Heart left ventricle (tissue), 13 donors: ENCODE data around the gene IREB2.
A peak's percentile ranks its signal among the peaks of the same experiment; 100 is the strongest.

Experiments used
- POLR2A ChIP-seq, 2 donors: fragments of 450-650 bp; IDR thresholded peaks; one replicate each; pipeline ENCODE4 v1.6.1; 2017; ENCODE audit warnings: antibody characterized with exemption in 2 of 2, mild to moderate bottlenecking in 2 of 2, moderate library complexity in 2 of 2
- TF ChIP-seq, protein P1 (sequence below), 12 donors: fragments of 200-600 bp; sonication (generic) in 4 of 12; IDR thresholded peaks; one replicate each; pipeline versions ENCODE4 v1.5.0 to v1.8.0; 2018 to 2022; ENCODE audit warnings: antibody characterized with exemption in 12 of 12, mild to moderate bottlenecking in 5 of 12
- donor health status: ischemic (EF 13 %, LVEDD 7.1; RV severe dilation, severe dysfunction).
- donor health status: DM: no; HTN: yes; CAD: no.
- donor health status: DM: no; HTN: no; CAD: no.
- donor health status: ischemic (EF 25% LVEDD 6.9; RV normal size, moderate dysfunction).
- donor health status: ischemic (EF 25% LVEDD 5.7; RV mildly dilated, moderate dysfunction).
- donor health status: ischemic (EF 35%, LVEDD 5.7; RV mildly dilated, moderate dysfunction).
- donor health status: nonischemic (EF 11% LVEDD 7.7; RV severe dilation, severe dysfunction).
- donor health status: DM: yes; HTN: yes; CAD: no.
- donor health status: PGD.
- donor health status: ischemic (EF 29% LVEDD 5.4; RV normal size, mild dysfunction).
- donor health status: nonischemic (EF 23%, LVEDD 6.1; RV moderate dilation, normal function).

DNA sequence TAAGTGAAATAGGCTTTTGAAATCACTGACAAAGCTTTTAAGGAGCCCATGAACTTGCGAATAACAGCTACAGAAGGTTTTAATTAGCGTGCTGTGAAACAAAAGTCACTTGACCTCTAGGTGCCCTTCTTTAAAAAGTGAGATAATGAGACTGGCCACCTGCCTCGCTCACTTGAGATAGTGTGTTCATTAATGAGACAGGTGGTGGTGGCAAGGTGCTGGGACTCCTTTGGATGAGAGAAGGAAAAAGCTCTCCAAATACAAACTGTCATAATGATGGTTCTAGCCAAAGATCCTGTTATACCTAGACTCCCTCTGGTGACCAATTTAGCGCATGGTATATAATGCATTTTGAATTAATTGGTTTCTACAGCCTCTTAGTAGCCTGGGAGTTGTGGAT, 22.7 kb upstream of the IREB2 start:
- TF ChIP-seq, protein P1, sequence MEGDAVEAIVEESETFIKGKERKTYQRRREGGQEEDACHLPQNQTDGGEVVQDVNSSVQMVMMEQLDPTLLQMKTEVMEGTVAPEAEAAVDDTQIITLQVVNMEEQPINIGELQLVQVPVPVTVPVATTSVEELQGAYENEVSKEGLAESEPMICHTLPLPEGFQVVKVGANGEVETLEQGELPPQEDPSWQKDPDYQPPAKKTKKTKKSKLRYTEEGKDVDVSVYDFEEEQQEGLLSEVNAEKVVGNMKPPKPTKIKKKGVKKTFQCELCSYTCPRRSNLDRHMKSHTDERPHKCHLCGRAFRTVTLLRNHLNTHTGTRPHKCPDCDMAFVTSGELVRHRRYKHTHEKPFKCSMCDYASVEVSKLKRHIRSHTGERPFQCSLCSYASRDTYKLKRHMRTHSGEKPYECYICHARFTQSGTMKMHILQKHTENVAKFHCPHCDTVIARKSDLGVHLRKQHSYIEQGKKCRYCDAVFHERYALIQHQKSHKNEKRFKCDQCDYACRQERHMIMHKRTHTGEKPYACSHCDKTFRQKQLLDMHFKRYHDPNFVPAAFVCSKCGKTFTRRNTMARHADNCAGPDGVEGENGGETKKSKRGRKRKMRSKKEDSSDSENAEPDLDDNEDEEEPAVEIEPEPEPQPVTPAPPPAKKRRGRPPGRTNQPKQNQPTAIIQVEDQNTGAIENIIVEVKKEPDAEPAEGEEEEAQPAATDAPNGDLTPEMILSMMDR (IDR thresholded peaks at IDR 0.05), result peak in 3 of 12 donors; percentile 9 to 30 (median 17)
- no peak for TF ChIP-seq POLR2A (IDR thresholded peaks at IDR 0.05)
